OCI-LY1 (cell line): ENCODE results near the gene CIC.

ENCODE experiments used
- H2AFZ ChIP-seq: fragments of 200-600 bp; sonication (generic), shearing (Covaris generic); 2 replicates; pipeline ENCODE4 v1.6.0; 2014; ENCODE audit warnings: antibody characterized with exemption, mild to moderate bottlenecking, low read length
- H3F3A ChIP-seq: fragments of 200-600 bp; sonication (generic), shearing (Covaris generic); 2 replicates; pipeline ENCODE4 v1.6.0; 2014; ENCODE audit warnings: mild to moderate bottlenecking, antibody characterized with exemption, low read length, moderate library complexity; ENCODE audit not compliant: insufficient read depth
- H3K27ac ChIP-seq: fragments of 200-600 bp; sonication (generic); 2 replicates; pipeline ENCODE4 v1.5.1; 2014; ENCODE audit warnings: low read length, mixed run types, mild to moderate bottlenecking, low read depth; ENCODE audit not compliant: poor library complexity, severe bottlenecking
- H3K27me3 ChIP-seq: fragments of 200-600 bp; sonication (generic); 2 replicates; pipeline ENCODE4 v1.6.0; 2014; ENCODE audit warnings: antibody characterized with exemption, mild to moderate bottlenecking, low read length, moderate library complexity; ENCODE audit not compliant: insufficient read depth
- H3K36me3 ChIP-seq: fragments of 200-600 bp; sonication (generic); 2 replicates; pipeline ENCODE4 v1.6.1; 2014; ENCODE audit warnings: mild to moderate bottlenecking, antibody characterized with exemption, low read length, moderate library complexity, mixed read lengths; ENCODE audit not compliant: insufficient read depth
- H3K4me1 ChIP-seq: fragments of 200-600 bp; sonication (generic); 2 replicates; pipeline ENCODE4 v1.5.1; 2014; ENCODE audit warnings: mild to moderate bottlenecking, low read length, moderate library complexity; ENCODE audit not compliant: insufficient read depth, severe bottlenecking
- H3K4me2 ChIP-seq: fragments of 200-600 bp; sonication (generic), shearing (Covaris generic); 2 replicates; pipeline ENCODE4 v1.6.1; 2014; ENCODE audit warnings: low read length
- H3K4me3 ChIP-seq: fragments of 200-600 bp; sonication (generic); 2 replicates; pipeline ENCODE4 v1.5.1; 2014; ENCODE audit warnings: low read length, low read depth, mild to moderate bottlenecking, mixed read lengths; ENCODE audit not compliant: poor library complexity, severe bottlenecking
- H3K79me2 ChIP-seq: fragments of 200-600 bp; shearing (Covaris generic); 2 replicates; pipeline ENCODE4 v1.6.1; 2016; ENCODE audit warnings: mixed run types, low read length, mixed read lengths; ENCODE audit not compliant: insufficient read depth
- H3K9ac ChIP-seq: fragments of 200-600 bp; sonication (generic), shearing (Covaris generic); 2 replicates; pipeline ENCODE4 v1.6.1; 2014; ENCODE audit warnings: mild to moderate bottlenecking, low read length, mixed read lengths
- H3K9me2 ChIP-seq: fragments of 200-600 bp; sonication (generic), shearing (Covaris generic); 2 replicates; pipeline ENCODE4 v1.6.1; 2014; ENCODE audit warnings: low read depth, mild to moderate bottlenecking, low read length, mixed read lengths
- H3K9me3 ChIP-seq: fragments of 200-600 bp; shearing (Covaris generic); 2 replicates; pipeline ENCODE4 v1.6.1; 2014; ENCODE audit warnings: low read length, mixed read lengths
- H4K20me1 ChIP-seq: fragments of 200-600 bp; sonication (generic), shearing (Covaris generic); 2 replicates; pipeline ENCODE4 v1.6.0; 2016; ENCODE audit warnings: mild to moderate bottlenecking, low read length; ENCODE audit not compliant: insufficient read depth
- CTCF ChIP-seq: fragments of 200-600 bp; sonication (generic), shearing (Covaris generic); IDR thresholded peaks from 2 replicates; pipeline ENCODE4 v1.5.1; 2017; ENCODE audit warnings: mild to moderate bottlenecking, antibody characterized with exemption, low read length, moderate library complexity, mixed read lengths
- EZH2 ChIP-seq: fragments of 200-600 bp; sonication (generic), shearing (Covaris generic); IDR thresholded peaks from 2 replicates; pipeline ENCODE4 v1.8.0; 2017; ENCODE audit warnings: borderline replicate concordance, mixed run types, mild to moderate bottlenecking, antibody characterized with exemption, low read length, moderate library complexity, mixed read lengths

The CIC gene

GRCh38 chr19:42323852-42324654, 55.0 kb downstream of the CIC start:
- Histone ChIP-seq H3K9me2 (no peaks in the 10 kb centered on the region), H3K79me2 (no peaks in the 10 kb centered on the region), H3F3A (no peaks in the 10 kb centered on the region), H3K9ac (peak overlapping the region; percentile 67; the same call in 1 of the 2 replicates), H4K20me1 (no peaks in the 10 kb centered on the region), H3K27me3 (no peaks in the 10 kb centered on the region), H2AFZ (no peak overlapping the region), H3K9me3 (no peaks in the 10 kb centered on the region), H3K36me3 (no peaks in the 10 kb centered on the region), H3K4me2 (peak overlapping the region; percentile 81), H3K4me1 (peaks cover 30% of the 10 kb centered on the region), H3K27ac (no peak overlapping the region), H3K4me3 (peak overlapping the region; percentile 62)
- TF ChIP-seq EZH2 = no peak
- TF ChIP-seq CTCF = no peak

GRCh38 chr19:42324655-42325307, 55.7 kb downstream of the CIC start:
- Histone ChIP-seq H3K4me3 (peak overlapping the region; percentile 62), H3K36me3 (no peaks in the 10 kb centered on the region), H3K4me1 (peaks cover 30% of the 10 kb centered on the region), H3K27ac (no peak overlapping the region), H3K9me3 (no peaks in the 10 kb centered on the region), H4K20me1 (no peaks in the 10 kb centered on the region), H3K79me2 (no peaks in the 10 kb centered on the region), H3K27me3 (no peaks in the 10 kb centered on the region), H3F3A (no peaks in the 10 kb centered on the region), H2AFZ (peak overlapping the region; percentile 76), H3K4me2 (peak overlapping the region; percentile 81), H3K9me2 (no peaks in the 10 kb centered on the region), H3K9ac (peak overlapping the region; percentile 67)
- TF ChIP-seq EZH2 (no peak), CTCF (peak; percentile 91)

- H4K20me1 ChIP-seq = no peaks in the 10 kb centered on the region
- peak within 1 kb of the TSS; percentile 83 for H3K9ac ChIP-seq
Observed at GRCh38 chr19:42325308-42325895, 56.4 kb downstream of the CIC start, which contains the start of gene MEGF8. TSS of gene MEGF8 (plus strand) at chr19:42325635. CDS start at chr19:42326244, 609 bp downstream.

More at GRCh38 chr19:42325308-42325895, 56.4 kb downstream of the CIC start, which contains the start of gene MEGF8:
- H3K36me3 ChIP-seq = no peaks in the 10 kb centered on the region
- H3K4me3 ChIP-seq = peak within 1 kb of the TSS; percentile 83
- peak within 1 kb of the TSS; percentile 76 for H2AFZ ChIP-seq
- no peaks in the 10 kb centered on the region for H3K27me3 ChIP-seq
- H3K4me1 ChIP-seq = peaks cover 30% of the 10 kb centered on the region
- no peaks in the 10 kb centered on the region for H3K9me3 ChIP-seq
- TF ChIP-seq EZH2 (no peak), CTCF (no peak)
- H3K9me2 ChIP-seq = no peaks in the 10 kb centered on the region
- H3K27ac ChIP-seq = no peak within 1 kb of the TSS
- no peaks in the 10 kb centered on the region for H3K79me2 ChIP-seq
- H3F3A ChIP-seq = no peaks in the 10 kb centered on the region
- peak within 1 kb of the TSS; percentile 88 for H3K4me2 ChIP-seq
